PFSK-1 (cell line): ENCODE data around the gene KIF26A.

Experiments used
- FOXP2 ChIP-seq: optimal IDR thresholded peaks from 2 replicates; pipeline ENCODE3; 2011; ENCODE audit warnings: borderline replicate concordance, control low read depth, inconsistent platforms; ENCODE audit not compliant: insufficient read depth; ENCODE audit errors: extremely low read length, extremely low read depth
- POLR2AphosphoS5 ChIP-seq: IDR thresholded peaks from 2 replicates; pipeline ENCODE4 v1.6.1; 2012; ENCODE audit warnings: low read depth, mild to moderate bottlenecking, control low read depth, low read length, moderate library complexity
- SIN3A ChIP-seq: IDR thresholded peaks from 2 replicates; pipeline ENCODE4 v1.6.1; 2012; ENCODE audit warnings: mild to moderate bottlenecking, low read length, moderate library complexity, borderline replicate concordance; ENCODE audit not compliant: insufficient read depth
- TAF1 ChIP-seq: IDR thresholded peaks from 2 replicates; pipeline ENCODE4 v1.6.1; 2012; ENCODE audit warnings: low read length, control low read depth, borderline replicate concordance; ENCODE audit not compliant: insufficient read depth
- TF ChIP-seq, protein P1 (sequence below), 2 experiments: IDR thresholded peaks; 2 replicates each; pipeline versions ENCODE4 v1.6.1 to v1.8.0; 2011 to 2012; ENCODE audit warnings: low read depth in 2 of 2, low read length in 2 of 2, control low read depth in 1 of 2, inconsistent platforms in 1 of 2, mild to moderate bottlenecking in 1 of 2, moderate library complexity in 1 of 2; ENCODE audit not compliant: insufficient read depth in 1 of 2

Gene KIF26A

DNA sequence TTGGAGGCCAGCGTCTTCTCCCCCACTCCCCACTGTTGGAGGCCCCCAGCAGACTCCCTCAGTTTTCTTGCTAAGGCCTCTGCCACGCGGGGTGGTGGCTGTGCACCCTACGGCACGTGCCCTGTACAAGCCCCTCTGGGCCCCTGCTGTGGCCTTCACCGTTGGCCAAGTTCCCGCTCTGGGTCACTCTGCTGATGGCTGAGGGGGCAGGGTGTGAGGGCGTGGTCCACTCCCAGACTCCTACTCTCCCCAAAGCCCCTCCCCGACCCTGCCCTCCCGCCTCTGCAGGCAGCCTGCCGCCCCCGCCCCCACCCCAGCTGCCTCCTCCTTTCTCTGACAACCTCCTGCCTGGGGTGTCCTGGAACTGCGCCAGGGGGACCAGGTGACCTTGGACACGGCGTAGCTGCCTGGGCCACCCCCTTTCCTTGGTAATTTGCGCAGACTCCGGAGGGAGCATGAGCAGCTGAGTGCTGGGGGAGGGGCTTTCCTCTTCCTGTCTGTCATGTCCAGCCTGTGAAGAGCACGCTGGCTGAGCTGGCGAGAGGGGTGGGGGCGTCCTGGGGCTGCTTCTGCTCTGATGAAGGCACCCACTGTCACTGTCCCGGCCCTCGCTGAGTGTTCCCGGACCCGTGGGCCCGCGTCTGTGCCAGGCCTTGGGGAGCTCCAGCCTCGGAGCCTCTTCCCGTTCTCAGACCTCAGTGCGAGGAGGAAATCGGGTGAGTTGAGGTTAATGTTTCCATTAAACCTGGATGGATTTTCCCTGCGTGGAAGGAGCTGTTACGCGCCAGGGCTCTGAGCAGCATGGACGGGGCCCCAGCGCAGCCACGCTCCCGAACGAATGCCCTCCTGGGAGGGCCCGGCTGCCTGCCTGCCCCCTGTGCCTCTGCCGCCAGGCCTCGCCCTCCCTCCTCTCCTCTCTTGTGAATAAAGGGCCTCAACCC lies 85.0 kb downstream of the KIF26A start:
- TF ChIP-seq FOXP2 = peak; percentile 11
- peak; percentile 44; the same call in 1 of the 2 replicates for TF ChIP-seq POLR2AphosphoS5
- TF ChIP-seq, protein P1, sequence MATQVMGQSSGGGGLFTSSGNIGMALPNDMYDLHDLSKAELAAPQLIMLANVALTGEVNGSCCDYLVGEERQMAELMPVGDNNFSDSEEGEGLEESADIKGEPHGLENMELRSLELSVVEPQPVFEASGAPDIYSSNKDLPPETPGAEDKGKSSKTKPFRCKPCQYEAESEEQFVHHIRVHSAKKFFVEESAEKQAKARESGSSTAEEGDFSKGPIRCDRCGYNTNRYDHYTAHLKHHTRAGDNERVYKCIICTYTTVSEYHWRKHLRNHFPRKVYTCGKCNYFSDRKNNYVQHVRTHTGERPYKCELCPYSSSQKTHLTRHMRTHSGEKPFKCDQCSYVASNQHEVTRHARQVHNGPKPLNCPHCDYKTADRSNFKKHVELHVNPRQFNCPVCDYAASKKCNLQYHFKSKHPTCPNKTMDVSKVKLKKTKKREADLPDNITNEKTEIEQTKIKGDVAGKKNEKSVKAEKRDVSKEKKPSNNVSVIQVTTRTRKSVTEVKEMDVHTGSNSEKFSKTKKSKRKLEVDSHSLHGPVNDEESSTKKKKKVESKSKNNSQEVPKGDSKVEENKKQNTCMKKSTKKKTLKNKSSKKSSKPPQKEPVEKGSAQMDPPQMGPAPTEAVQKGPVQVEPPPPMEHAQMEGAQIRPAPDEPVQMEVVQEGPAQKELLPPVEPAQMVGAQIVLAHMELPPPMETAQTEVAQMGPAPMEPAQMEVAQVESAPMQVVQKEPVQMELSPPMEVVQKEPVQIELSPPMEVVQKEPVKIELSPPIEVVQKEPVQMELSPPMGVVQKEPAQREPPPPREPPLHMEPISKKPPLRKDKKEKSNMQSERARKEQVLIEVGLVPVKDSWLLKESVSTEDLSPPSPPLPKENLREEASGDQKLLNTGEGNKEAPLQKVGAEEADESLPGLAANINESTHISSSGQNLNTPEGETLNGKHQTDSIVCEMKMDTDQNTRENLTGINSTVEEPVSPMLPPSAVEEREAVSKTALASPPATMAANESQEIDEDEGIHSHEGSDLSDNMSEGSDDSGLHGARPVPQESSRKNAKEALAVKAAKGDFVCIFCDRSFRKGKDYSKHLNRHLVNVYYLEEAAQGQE (IDR thresholded peaks at IDR 0.05; ENCODE audit: insufficient read depth in 1 of 2, low read depth in 2 of 2, low read length in 2 of 2) = no peak

GRCh38 chr14:104224131-104224505 lies 85.7 kb downstream of the KIF26A start:
- TF ChIP-seq SIN3A (no peak), POLR2AphosphoS5 (no peak), FOXP2 (no peak), TAF1 (no peak)
- TF ChIP-seq, protein P1 (IDR thresholded peaks at IDR 0.05; ENCODE audit: insufficient read depth in 1 of 2, low read depth in 2 of 2, low read length in 2 of 2) = no peak

DNA sequence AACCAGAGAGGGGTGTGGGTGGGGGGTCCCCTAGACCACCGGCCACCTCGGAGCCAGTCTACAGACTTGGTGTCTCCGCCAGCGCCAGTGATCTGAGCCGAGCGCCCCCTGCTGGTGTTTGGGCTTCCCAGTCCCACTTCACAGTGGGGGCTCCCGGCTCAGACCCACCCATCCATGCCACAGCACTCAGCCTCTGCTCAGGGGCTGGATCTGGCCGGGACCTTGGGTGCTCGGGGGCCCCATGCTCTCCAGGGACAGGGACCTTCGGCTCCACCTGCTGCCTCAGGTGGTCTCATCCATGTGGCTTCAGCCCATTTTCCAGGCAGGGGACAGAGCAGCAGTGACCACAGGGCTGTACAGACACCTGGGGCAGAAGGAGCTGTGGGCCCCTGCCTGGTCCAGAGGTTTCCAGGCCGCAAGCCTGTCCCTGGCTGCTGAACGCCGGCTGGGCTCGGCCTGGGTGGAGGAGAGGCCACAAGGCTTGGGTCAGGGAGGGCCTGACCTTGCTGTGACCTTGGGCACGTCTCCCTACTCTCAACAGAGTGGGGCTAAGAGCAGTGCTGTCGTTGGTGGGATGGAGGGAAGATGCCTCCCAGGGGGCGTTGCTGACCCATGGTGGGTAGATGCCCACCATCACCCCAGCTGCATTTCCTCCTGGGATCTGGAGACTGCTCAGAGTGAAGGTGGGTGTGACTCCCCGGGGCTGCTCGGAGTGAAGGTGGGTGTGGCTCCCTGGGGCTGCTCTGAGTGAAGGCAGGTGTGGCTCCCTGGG lies 86.3 kb downstream of the KIF26A start:
- TF ChIP-seq, protein P1 (IDR thresholded peaks at IDR 0.05; ENCODE audit: insufficient read depth in 1 of 2, low read depth in 2 of 2, low read length in 2 of 2) = no peak
- TF ChIP-seq SIN3A (no peak), TAF1 (no peak), POLR2AphosphoS5 (no peak), FOXP2 (no peak)

DNA sequence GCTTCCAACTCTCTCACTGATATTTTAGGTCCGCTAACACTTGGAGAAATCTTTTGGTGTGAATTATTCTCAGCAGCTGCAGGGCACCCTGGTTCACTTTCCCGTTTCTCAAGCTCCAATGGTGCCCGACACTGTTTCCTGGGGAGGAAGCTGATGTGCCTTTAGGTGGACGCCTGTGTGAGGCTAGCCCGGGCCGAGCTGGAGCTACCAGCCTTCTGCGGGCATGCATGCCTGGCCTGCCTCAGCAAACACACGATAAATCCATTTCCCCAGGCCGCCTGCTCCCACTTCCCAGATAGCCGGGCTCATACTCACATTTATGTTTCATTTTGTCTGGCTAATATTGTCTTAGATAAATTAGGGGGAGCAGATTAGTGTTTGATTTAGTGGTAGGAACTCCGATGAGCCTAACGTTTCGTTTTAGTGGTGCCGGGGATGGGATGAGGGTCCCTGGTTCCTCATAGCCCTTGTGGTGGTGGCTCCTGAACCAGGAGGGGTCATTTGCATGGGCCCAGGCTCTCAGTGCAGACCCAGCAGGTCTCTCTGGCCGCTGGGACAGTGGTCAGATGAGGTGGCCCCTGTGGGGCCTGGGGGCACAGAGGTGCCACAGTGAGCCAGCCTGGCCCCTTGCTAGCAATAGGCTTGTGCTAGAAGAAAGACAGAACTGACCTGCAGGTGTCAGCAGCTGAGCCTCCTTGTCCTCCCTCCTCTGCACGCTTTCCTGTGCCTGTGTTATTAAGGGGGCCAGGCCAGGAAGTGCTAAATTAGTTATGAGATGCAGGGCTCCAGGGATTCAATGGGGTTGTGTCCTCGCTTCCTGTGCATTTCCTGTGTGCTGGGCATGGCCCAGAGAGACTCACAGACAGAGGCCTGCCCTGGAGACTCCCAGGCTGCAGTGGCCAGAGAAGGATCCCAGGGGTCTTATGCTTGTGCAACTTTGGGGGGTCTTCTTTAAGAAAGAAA lies 88.3 kb downstream of the KIF26A start:
- TF ChIP-seq, protein P1 (IDR thresholded peaks at IDR 0.05; ENCODE audit: insufficient read depth in 1 of 2, low read depth in 2 of 2, low read length in 2 of 2) = no peak
- no peak for TF ChIP-seq SIN3A
- no peak for TF ChIP-seq POLR2AphosphoS5
- no peak for TF ChIP-seq FOXP2
- TF ChIP-seq TAF1 = no peak
